ACC112 (cell line): ENCODE measurements around the gene CACNA1H.

ENCODE experiments used
- H2AFZ ChIP-seq: fragments of 200-600 bp; sonication (generic); one replicate; pipeline ENCODE4 v1.6.0; 2017; ENCODE audit warnings: antibody characterized with exemption, low read length; ENCODE audit not compliant: unreplicated experiment
- H3K27ac ChIP-seq: fragments of 200-600 bp; sonication (generic); 2 replicates; pipeline ENCODE4 v1.5.1; 2014; ENCODE audit warnings: low read depth, mild to moderate bottlenecking, antibody characterized with exemption, low read length, moderate library complexity
- H3K27me3 ChIP-seq: fragments of 200-600 bp; sonication (generic); 2 replicates; pipeline ENCODE4 v1.6.1; 2014; ENCODE audit warnings: mild to moderate bottlenecking, antibody characterized with exemption, low read length, moderate library complexity, mixed read lengths; ENCODE audit not compliant: insufficient read depth
- H3K36me3 ChIP-seq: fragments of 200-600 bp; sonication (generic); 2 replicates; pipeline ENCODE4 v1.6.1; 2016; ENCODE audit warnings: mild to moderate bottlenecking, antibody characterized with exemption, low read length, moderate library complexity, mixed read lengths; ENCODE audit not compliant: insufficient read depth
- H3K4me1 ChIP-seq: fragments of 200-600 bp; sonication (generic); one replicate; pipeline ENCODE4 v1.6.1; 2016; ENCODE audit warnings: low read length, mixed read lengths; ENCODE audit not compliant: insufficient read depth, unreplicated experiment, control insufficient read depth
- H3K4me3 ChIP-seq: fragments of 200-600 bp; sonication (generic); 2 replicates; pipeline ENCODE4 v1.5.1; 2014; ENCODE audit warnings: mild to moderate bottlenecking, low read depth, low read length
- H3K79me2 ChIP-seq: fragments of 200-600 bp; sonication (generic); one replicate; pipeline ENCODE4 v1.6.0; 2016; ENCODE audit warnings: low read length; ENCODE audit not compliant: control insufficient read depth, unreplicated experiment, insufficient read depth

Gene CACNA1H

GRCh38 chr16:1152123-1152638, 725 bp upstream of the CACNA1H start:
- Histone ChIP-seq H3K27me3 (peaks cover 38% of the 10 kb centered on the region), H2AFZ (no peak overlapping the region), H3K36me3 (no peaks in the 10 kb centered on the region), H3K4me3 (no peak overlapping the region), H3K79me2 (no peaks in the 10 kb centered on the region), H3K4me1 (no peaks in the 10 kb centered on the region), H3K27ac (no peak overlapping the region)

GRCh38 chr16:1153480-1154160, 714 bp downstream of the CACNA1H start:
- H3K4me3 ChIP-seq = no peak overlapping the region
- no peaks in the 10 kb centered on the region for H3K36me3 ChIP-seq
- no peak overlapping the region for H2AFZ ChIP-seq
- peaks cover 47% of the 10 kb centered on the region for H3K27me3 ChIP-seq
- H3K79me2 ChIP-seq = no peaks in the 10 kb centered on the region
- no peaks in the 10 kb centered on the region for H3K4me1 ChIP-seq
- no peak overlapping the region for H3K27ac ChIP-seq

- Histone ChIP-seq H3K27ac (no peak overlapping the region), H3K4me3 (no peak overlapping the region), H3K79me2 (no peaks in the 10 kb centered on the region), H2AFZ (no peak overlapping the region), H3K4me1 (no peaks in the 10 kb centered on the region), H3K36me3 (no peaks in the 10 kb centered on the region), H3K27me3 (peaks cover 55% of the 10 kb centered on the region)
Observed at GRCh38 chr16:1154291-1154886, 1.5 kb downstream of the CACNA1H start.

GRCh38 chr16:1154887-1155331, 2.0 kb downstream of the CACNA1H start:
- H3K4me3 ChIP-seq = no peak overlapping the region
- no peaks in the 10 kb centered on the region for H3K79me2 ChIP-seq
- H3K27ac ChIP-seq = no peak overlapping the region
- no peak overlapping the region for H2AFZ ChIP-seq
- H3K4me1 ChIP-seq = no peaks in the 10 kb centered on the region
- no peaks in the 10 kb centered on the region for H3K36me3 ChIP-seq
- H3K27me3 ChIP-seq = peaks cover 59% of the 10 kb centered on the region

GRCh38 chr16:1155353-1156054, 2.6 kb downstream of the CACNA1H start:
- no peak overlapping the region for H3K4me3 ChIP-seq
- H2AFZ ChIP-seq = no peak overlapping the region
- no peaks in the 10 kb centered on the region for H3K79me2 ChIP-seq
- no peak overlapping the region for H3K27ac ChIP-seq
- no peaks in the 10 kb centered on the region for H3K4me1 ChIP-seq
- H3K27me3 ChIP-seq = peaks cover 58% of the 10 kb centered on the region
- H3K36me3 ChIP-seq = no peaks in the 10 kb centered on the region

- no peak overlapping the region for H3K4me3 ChIP-seq
- H3K27me3 ChIP-seq = peaks cover 54% of the 10 kb centered on the region
- H3K4me1 ChIP-seq = no peaks in the 10 kb centered on the region
- H3K79me2 ChIP-seq = no peaks in the 10 kb centered on the region
- H3K36me3 ChIP-seq = no peaks in the 10 kb centered on the region
- no peak overlapping the region for H2AFZ ChIP-seq
- H3K27ac ChIP-seq = no peak overlapping the region
Observed at GRCh38 chr16:1156055-1156982, 3.4 kb downstream of the CACNA1H start.

GRCh38 chr16:1156983-1157638, 4.2 kb downstream of the CACNA1H start:
- Histone ChIP-seq H3K27ac (no peak overlapping the region), H3K4me3 (no peak overlapping the region), H3K4me1 (no peaks in the 10 kb centered on the region), H3K27me3 (peaks cover 50% of the 10 kb centered on the region), H3K36me3 (no peaks in the 10 kb centered on the region), H2AFZ (no peak overlapping the region), H3K79me2 (no peaks in the 10 kb centered on the region)

- H3K27ac ChIP-seq = no peak overlapping the region
- peaks cover 47% of the 10 kb centered on the region for H3K27me3 ChIP-seq
Observed at GRCh38 chr16:1157639-1158455, 4.9 kb downstream of the CACNA1H start.

GRCh38 chr16:1158456-1159324, 5.8 kb downstream of the CACNA1H start:
- Histone ChIP-seq H3K27ac (no peak overlapping the region), H3K4me3 (no peak overlapping the region), H2AFZ (no peak overlapping the region), H3K36me3 (no peaks in the 10 kb centered on the region), H3K27me3 (peaks cover 47% of the 10 kb centered on the region), H3K4me1 (peaks cover 3% of the 10 kb centered on the region), H3K79me2 (no peaks in the 10 kb centered on the region)

More at GRCh38 chr16:1157639-1158455, 4.9 kb downstream of the CACNA1H start:
- no peaks in the 10 kb centered on the region for H3K79me2 ChIP-seq
- H3K36me3 ChIP-seq = no peaks in the 10 kb centered on the region
- H3K4me3 ChIP-seq = no peak overlapping the region
- no peak overlapping the region for H2AFZ ChIP-seq
- H3K4me1 ChIP-seq = no peaks in the 10 kb centered on the region
